Measurements from ENCODE around the gene MYMK. TPM values are rescaled to one million over a fixed set of nuclear protein-coding genes. Genes with fewer than 3 reads are reported as not detected.

MYMK gene
- total RNA-seq, 4 donors from 2014 or later = not detected

GRCh38 chr9:133562611-133563290 is 38.0 kb upstream of the MYMK start:
- Histone ChIP-seq H3K4me3 (no peak overlapping the region), H3K4me1 (peaks cover 0 to 70% (median 28%) of the 10 kb centered on the region in 3 donors), H3K9me3 (no peaks in the 10 kb centered on the region), H3K27me3 (peaks cover 12% of the 10 kb centered on the region), H3K36me3 (no peaks in the 10 kb centered on the region), H3K27ac (peak overlapping the region in 3 of 4 donors; percentile 49 to 80 (median 74))
- no CpG with 5 or more reads among the region's 54 CpGs for WGBS, 2 donors (ENCODE audit: low coverage in 1 of 2)
- TF ChIP-seq POLR2A (IDR thresholded peaks at IDR 0.05) = no peak
- TF ChIP-seq EP300 (IDR thresholded peaks at IDR 0.05) = no peak
- no peak for TF ChIP-seq CTCF (IDR thresholded peaks at IDR 0.05)
- TF ChIP-seq POLR2AphosphoS5 (IDR thresholded peaks at IDR 0.05) = no peak
- no peak for ATAC-seq

GRCh38 chr9:133561976-133562554 is 37.3 kb upstream of the MYMK start:
- Histone ChIP-seq H3K4me3 (no peak overlapping the region), H3K27me3 (peaks cover 12% of the 10 kb centered on the region), H3K9me3 (no peaks in the 10 kb centered on the region), H3K36me3 (no peaks in the 10 kb centered on the region), H3K27ac (peak overlapping the region in 2 of 4 donors; percentile 31 to 59), H3K4me1 (peaks cover 0 to 74% (median 30%) of the 10 kb centered on the region in 3 donors)
- TF ChIP-seq POLR2A (IDR thresholded peaks at IDR 0.05) = no peak
- no peak for ATAC-seq
- 100% methylated on average over 1 of the region's 32 CpGs; no CpG with 5 or more reads in 1 of the 2 donors for WGBS, 2 donors (ENCODE audit: low coverage in 1 of 2)

- H3K4me1 ChIP-seq = peaks cover 0 to 64% (median 30%) of the 10 kb centered on the region in 3 donors
- no CpG with 5 or more reads among the region's 22 CpGs for WGBS, 2 donors (ENCODE audit: low coverage in 1 of 2)
- no peaks in the 10 kb centered on the region for H3K9me3 ChIP-seq
- H3K4me3 ChIP-seq = no peak overlapping the region
- peaks cover 0 to 8% of the 10 kb centered on the region in 2 donors for H3K36me3 ChIP-seq
- H3K27me3 ChIP-seq = peaks cover 12% of the 10 kb centered on the region
- peak overlapping the region in 2 of 4 donors; percentile 16 to 59 for H3K27ac ChIP-seq
- no peak for ATAC-seq
- no peak for TF ChIP-seq POLR2A (IDR thresholded peaks at IDR 0.05)
- TF ChIP-seq POLR2AphosphoS5 (IDR thresholded peaks at IDR 0.05) = no peak
- no peak for TF ChIP-seq EP300 (IDR thresholded peaks at IDR 0.05)
- no peak for TF ChIP-seq CTCF (IDR thresholded peaks at IDR 0.05)
These were observed 36.2 kb upstream of the MYMK start for GRCh38 chr9:133560944-133561343.

- TF ChIP-seq POLR2A (IDR thresholded peaks at IDR 0.05) (no peak), CTCF (IDR thresholded peaks at IDR 0.05) (no peak), POLR2AphosphoS5 (IDR thresholded peaks at IDR 0.05) (no peak), EP300 (IDR thresholded peaks at IDR 0.05) (no peak)
- H3K4me1 ChIP-seq = peaks cover 0 to 58% (median 26%) of the 10 kb centered on the region in 3 donors
- peaks cover 12% of the 10 kb centered on the region for H3K27me3 ChIP-seq
- H3K36me3 ChIP-seq = peaks cover 0 to 14% of the 10 kb centered on the region in 2 donors
- H3K9me3 ChIP-seq = no peaks in the 10 kb centered on the region
- no peak overlapping the region for H3K4me3 ChIP-seq
- no peak for ATAC-seq
- peak overlapping the region in 3 of 4 donors; percentile 31 to 59 (median 31) for H3K27ac ChIP-seq
- 7% methylated on average over 5 of the region's 15 CpGs; no CpG with 5 or more reads in 1 of the 2 donors for WGBS, 2 donors (ENCODE audit: low coverage in 1 of 2)
These were observed 35.6 kb upstream of the MYMK start for GRCh38 chr9:133560311-133560710.

GRCh38 chr9:133558191-133559126 is 33.7 kb upstream of the MYMK start:
- Histone ChIP-seq H3K4me1 (peaks cover 0 to 48% (median 20%) of the 10 kb centered on the region in 3 donors), H3K27me3 (peaks cover 12% of the 10 kb centered on the region), H3K4me3 (peak overlapping the region in 1 of 2 donors; percentile 6), H3K27ac (peak overlapping the region in 3 of 4 donors; percentile 59 to 67 (median 63)), H3K36me3 (peaks cover 0 to 23% of the 10 kb centered on the region in 2 donors), H3K9me3 (no peaks in the 10 kb centered on the region)
- no peak for ATAC-seq
- no peak for TF ChIP-seq POLR2A (IDR thresholded peaks at IDR 0.05)
- TF ChIP-seq EP300 (IDR thresholded peaks at IDR 0.05) = no peak
- no peak for TF ChIP-seq CTCF (IDR thresholded peaks at IDR 0.05)
- TF ChIP-seq POLR2AphosphoS5 (IDR thresholded peaks at IDR 0.05) = no peak
- WGBS, 2 donors (ENCODE audit: low coverage in 1 of 2) = 39 to 42% methylated on average over 13 to 22 of the region's 31 CpGs
